Kidney (tissue), 14 donors: ENCODE results near the gene HBP1. TPM values are rescaled to one million over a fixed set of nuclear protein-coding genes. Genes with fewer than 3 reads are reported as not detected.

Experiments used
- DNase-seq, 5 donors: peaks; one replicate each; pipeline ENCODE4 v3.0.0-alpha.2; 2013 to 2020
- FAIRE-seq: peaks from 2 replicates; lab custom pipeline; 2012; peaks lifted over from hg19 to GRCh38; lab: Jason Lieb, UNC
- H3K27ac ChIP-seq, 2 donors: one replicate each; pipeline ENCODE4 v1.7.0; 2013; ENCODE audit warnings: low read depth in 2 of 2, low read length in 2 of 2, inconsistent platforms in 1 of 2
- H3K27me3 ChIP-seq: one replicate; pipeline ENCODE4 v1.7.1; 2013; ENCODE audit warnings: low read length, inconsistent platforms; ENCODE audit not compliant: control insufficient read depth, insufficient read depth
- H3K36me3 ChIP-seq, 3 donors: one replicate each; pipeline versions ENCODE4 v1.7.0 to v1.7.1; 2013; ENCODE audit warnings: low read length in 3 of 3, control low read depth in 1 of 3, inconsistent platforms in 1 of 3; ENCODE audit not compliant: insufficient read depth in 3 of 3, control insufficient read depth in 2 of 3
- H3K4me1 ChIP-seq, 3 donors: one replicate each; pipeline versions ENCODE4 v1.7.0 to v1.7.1; 2013; ENCODE audit warnings: low read length in 3 of 3, inconsistent platforms in 1 of 3, low read depth in 1 of 3; ENCODE audit not compliant: control insufficient read depth in 2 of 3, insufficient read depth in 2 of 3
- H3K4me3 ChIP-seq, 3 donors: one replicate each; pipeline versions ENCODE4 v1.7.0 to v1.8.1; 2013; ENCODE audit warnings: low read length in 3 of 3, control low read depth in 1 of 3, inconsistent platforms in 1 of 3
- H3K9ac ChIP-seq, 3 donors: one replicate each; pipeline versions ENCODE4 v1.7.0 to v1.7.1; 2013; ENCODE audit warnings: low read length in 3 of 3, control low read depth in 1 of 3, inconsistent platforms in 1 of 3
- H3K9me3 ChIP-seq, 3 donors: one replicate each; pipeline versions ENCODE4 v1.7.0 to v1.7.1; 2013; ENCODE audit warnings: low read length in 3 of 3, control low read depth in 1 of 3, inconsistent platforms in 1 of 3; ENCODE audit not compliant: control insufficient read depth in 2 of 3, insufficient read depth in 1 of 3
- intact Hi-C: fragments of 100-400 bp; cut with DNase I; formaldehyde crosslinking; loops from one replicate; pipeline ENCODE4 v1.11.1; 2022
- polyA plus RNA-seq: library from polyadenylated mRNA; stranded (reverse); fragments of 350-450 nt; fragmentation: Illumina TruSeq; extraction: RNeasy Lipid Tissue Mini Kit (QIAGEN cat#74804); gene quantifications from one replicate; pipeline ENCODE4 v1.2.3, GENCODE V29; 2014; ENCODE audit warnings: low read depth, low replicate concordance; ENCODE audit not compliant: insufficient read depth
- total RNA-seq: library from RNA; stranded (reverse); fragmentation: NEBNext Ultra II Directional; extraction: Animal tissue kit (Norgen Biotek cat#: 25700); gene quantifications from one replicate; pipeline ENCODE4 v1.2.1, GENCODE V29; 2021
- TF ChIP-seq, protein P1 (sequence below): IDR thresholded peaks from 3 replicates; pipeline ENCODE4 v1.5.1; 2012; ENCODE audit warnings: mild to moderate bottlenecking, moderate library complexity, borderline replicate concordance; ENCODE audit not compliant: insufficient read depth; ENCODE audit errors: extremely low read depth
- donor health status: control.
- donor health status: control.
- donor health status: control.
- donor health status: control.
- donor health status: control.
- donor health status: DM: yes; HTN: yes; CAD: no.
- donor health status: Normal renal cell carcinoma (clear cell type).

Gene HBP1
- total and polyA plus RNA-seq, 2 donors from 2014 or later = 29.3 to 64.4 TPM

DNA sequence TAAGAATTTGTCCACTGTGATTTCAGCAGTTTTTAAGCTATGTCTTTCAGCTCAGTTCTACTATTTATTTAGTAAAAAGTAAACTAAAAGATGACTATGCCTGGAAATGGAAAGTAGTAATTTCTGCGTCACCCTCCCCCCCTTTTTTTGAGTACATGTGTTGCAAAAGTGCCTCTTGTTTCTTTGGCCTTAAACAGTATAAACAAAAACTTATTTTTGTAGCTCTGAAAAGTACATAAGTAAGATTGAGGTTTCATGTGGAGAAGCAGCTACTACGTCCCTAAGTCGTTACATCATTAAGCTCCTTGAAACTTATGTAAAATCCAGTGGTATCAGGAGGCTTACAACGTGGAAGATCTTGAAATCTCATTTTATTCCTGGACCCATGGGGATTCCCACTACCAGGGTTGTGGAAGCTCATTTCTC lies 46.3 kb upstream of the HBP1 start:
- no peaks in the 10 kb centered on the region for H3K36me3 ChIP-seq
- TF ChIP-seq, protein P1, sequence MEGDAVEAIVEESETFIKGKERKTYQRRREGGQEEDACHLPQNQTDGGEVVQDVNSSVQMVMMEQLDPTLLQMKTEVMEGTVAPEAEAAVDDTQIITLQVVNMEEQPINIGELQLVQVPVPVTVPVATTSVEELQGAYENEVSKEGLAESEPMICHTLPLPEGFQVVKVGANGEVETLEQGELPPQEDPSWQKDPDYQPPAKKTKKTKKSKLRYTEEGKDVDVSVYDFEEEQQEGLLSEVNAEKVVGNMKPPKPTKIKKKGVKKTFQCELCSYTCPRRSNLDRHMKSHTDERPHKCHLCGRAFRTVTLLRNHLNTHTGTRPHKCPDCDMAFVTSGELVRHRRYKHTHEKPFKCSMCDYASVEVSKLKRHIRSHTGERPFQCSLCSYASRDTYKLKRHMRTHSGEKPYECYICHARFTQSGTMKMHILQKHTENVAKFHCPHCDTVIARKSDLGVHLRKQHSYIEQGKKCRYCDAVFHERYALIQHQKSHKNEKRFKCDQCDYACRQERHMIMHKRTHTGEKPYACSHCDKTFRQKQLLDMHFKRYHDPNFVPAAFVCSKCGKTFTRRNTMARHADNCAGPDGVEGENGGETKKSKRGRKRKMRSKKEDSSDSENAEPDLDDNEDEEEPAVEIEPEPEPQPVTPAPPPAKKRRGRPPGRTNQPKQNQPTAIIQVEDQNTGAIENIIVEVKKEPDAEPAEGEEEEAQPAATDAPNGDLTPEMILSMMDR = no peak
- H3K4me3 ChIP-seq = no peak overlapping the region
- intact Hi-C loops = no loop called here
- no peaks in the 10 kb centered on the region for H3K4me1 ChIP-seq
- FAIRE-seq (no peak), DNase-seq (no peak)
- no peaks in the 10 kb centered on the region for H3K9me3 ChIP-seq
- H3K27me3 ChIP-seq = no peaks in the 10 kb centered on the region
- H3K9ac ChIP-seq = no peak overlapping the region
- peak overlapping the region in 1 of 2 donors; percentile 26 for H3K27ac ChIP-seq

DNA sequence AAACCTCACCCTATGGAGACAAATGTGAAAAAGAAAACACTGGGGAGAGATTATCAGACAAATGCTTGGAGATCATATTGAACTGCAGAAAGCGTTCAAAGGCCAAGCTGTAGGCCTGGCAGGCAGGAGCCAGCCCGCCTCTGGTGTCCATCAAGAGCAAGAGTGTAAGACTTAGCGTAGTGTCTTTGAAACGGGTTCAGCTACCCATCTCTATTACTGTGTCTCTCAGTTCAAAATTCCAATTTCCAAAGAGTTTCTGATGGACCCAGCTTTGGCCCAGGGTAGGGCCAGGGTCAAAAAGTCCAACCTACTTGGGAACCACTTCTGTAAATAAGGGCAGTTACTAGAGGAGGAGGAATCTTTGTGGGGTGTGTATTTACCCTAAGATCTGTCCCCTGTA lies 45.4 kb upstream of the HBP1 start:
- Histone ChIP-seq H3K27me3 (no peaks in the 10 kb centered on the region), H3K9ac (no peak overlapping the region), H3K4me3 (no peak overlapping the region), H3K27ac (peak overlapping the region in 1 of 2 donors; percentile 3), H3K9me3 (no peaks in the 10 kb centered on the region), H3K4me1 (no peaks in the 10 kb centered on the region), H3K36me3 (no peaks in the 10 kb centered on the region)
- TF ChIP-seq, protein P1 = no peak
- no peak for DNase-seq
- intact Hi-C loops = no loop called here
- no peak for FAIRE-seq

DNA sequence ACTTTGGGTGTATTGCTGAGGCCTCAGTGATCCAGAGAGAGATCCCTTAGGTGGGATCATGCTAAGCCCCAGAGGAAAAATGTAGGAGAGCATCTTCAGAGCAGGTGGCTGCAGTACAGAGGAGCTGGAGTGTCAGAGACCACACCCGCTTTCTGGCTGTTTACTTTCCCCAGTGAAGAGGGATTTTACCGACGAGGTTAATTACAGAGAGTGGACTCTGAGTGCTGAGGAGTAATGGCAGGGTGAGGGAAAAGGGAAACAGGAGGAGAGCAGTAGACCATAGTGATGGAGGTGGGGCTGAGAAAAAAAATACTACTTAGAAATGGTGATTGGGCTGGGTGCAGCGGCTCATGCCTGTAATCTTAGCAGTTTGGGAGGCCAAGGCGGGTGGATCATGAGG lies 43.3 kb upstream of the HBP1 start:
- Histone ChIP-seq H3K9ac (no peak overlapping the region), H3K4me1 (no peaks in the 10 kb centered on the region), H3K27me3 (no peaks in the 10 kb centered on the region), H3K36me3 (no peaks in the 10 kb centered on the region), H3K4me3 (no peak overlapping the region), H3K27ac (no peak overlapping the region), H3K9me3 (no peaks in the 10 kb centered on the region)
- intact Hi-C loops = no loop called here
- TF ChIP-seq, protein P1 = no peak
- DNase-seq (no peak), FAIRE-seq (no peak)

DNA sequence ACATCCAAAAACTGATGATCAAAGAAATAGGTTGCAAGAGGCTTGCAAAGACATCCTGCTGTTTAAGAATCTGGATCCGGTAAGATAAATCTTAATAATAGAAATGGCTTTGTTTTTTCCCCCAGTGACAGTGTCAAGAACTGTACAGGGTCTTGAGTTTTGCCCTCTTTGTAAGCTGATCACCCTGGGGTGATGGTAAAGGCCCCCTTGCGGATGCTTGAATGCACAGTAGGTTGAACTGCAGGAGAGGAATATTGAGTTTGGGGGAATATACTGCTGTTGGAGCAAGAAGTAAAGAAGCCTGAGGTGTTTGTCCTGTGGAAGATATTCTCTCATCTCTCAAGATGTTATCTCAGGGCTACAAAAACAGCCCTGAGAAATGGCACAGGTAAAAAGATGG lies 40.6 kb upstream of the HBP1 start:
- FAIRE-seq (no peak), DNase-seq (no peak)
- intact Hi-C loops = no loop called here
- H3K9ac ChIP-seq = no peak overlapping the region
- no peak overlapping the region for H3K4me3 ChIP-seq
- no peaks in the 10 kb centered on the region for H3K27me3 ChIP-seq
- TF ChIP-seq, protein P1 = no peak
- no peaks in the 10 kb centered on the region for H3K4me1 ChIP-seq
- H3K27ac ChIP-seq = no peak overlapping the region
- H3K9me3 ChIP-seq = no peaks in the 10 kb centered on the region
- no peaks in the 10 kb centered on the region for H3K36me3 ChIP-seq
